Stimulated activated CD4-positive, alpha-beta T cell treated with anti-CD3 and anti-CD28 coated beads, TNF-alpha, amount 100 ng/mL, for 1 hour (primary cell): ENCODE measurements around the gene ELMOD3.
"Not testable (repeated sequence)": the region's sequence is repeated elsewhere in the genome, so short reads cannot be mapped to it uniquely, and the experiment has no call there.

Source experiments
- DNase-seq, 3 donors: peaks; one replicate each; pipeline ENCODE4 v3.0.0-alpha.2; 2020; ENCODE audit warnings: low read depth in 3 of 3, low spot score in 1 of 3

Gene ELMOD3

GRCh38 chr2:85439569-85439968 is 85.0 kb downstream of the ELMOD3 start:
- DNase-seq = not testable (repeated sequence)

DNA sequence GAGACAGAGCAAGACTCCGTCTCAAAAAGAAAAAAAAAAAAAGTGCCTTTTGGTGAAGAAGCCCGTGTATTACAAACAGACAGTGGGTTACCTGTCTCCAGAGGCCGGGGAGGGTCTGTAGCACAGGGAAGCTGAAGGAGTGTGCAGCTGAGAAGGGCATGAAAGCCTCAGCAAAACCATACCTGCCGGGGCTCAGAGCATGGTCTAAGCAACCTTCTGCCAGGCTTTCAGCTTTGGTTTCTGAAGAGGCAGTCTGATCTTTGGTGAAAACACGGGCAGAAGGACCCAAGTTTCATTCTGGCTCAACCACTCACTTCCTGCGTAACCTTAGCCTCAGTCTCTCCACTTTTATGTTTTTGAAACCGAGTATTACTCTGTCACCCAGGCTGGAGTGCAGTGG is 85.4 kb downstream of the ELMOD3 start:
- DNase-seq = no peak

- DNase-seq = no peak
Observed at GRCh38 chr2:85440729-85441128, 86.2 kb downstream of the ELMOD3 start.
